K562 (cell line): ENCODE measurements around the gene FBN3. TPM values are rescaled to one million over a fixed set of nuclear protein-coding genes. Genes with fewer than 3 reads are reported as not detected.

Source experiments
- ARID2 ChIP-seq: fragments of 450-650 bp; IDR thresholded peaks from 2 replicates; pipeline ENCODE4 v1.6.1; 2017; ENCODE audit warnings: antibody characterized with exemption, mild to moderate bottlenecking
- BDP1 ChIP-seq: IDR thresholded peaks from 3 replicates; pipeline ENCODE4 v1.6.1; 2011; ENCODE audit not compliant: insufficient read length, insufficient read depth
- CHD4 ChIP-seq: fragments of 200-600 bp; sonication (generic); IDR thresholded peaks from 3 replicates; pipeline ENCODE4 v1.6.1; 2012; ENCODE audit warnings: low read depth, mild to moderate bottlenecking, mixed read lengths, low read length, inconsistent platforms; ENCODE audit not compliant: insufficient read depth, insufficient replicate concordance, poor library complexity, severe bottlenecking
- DACH1 ChIP-seq: fragments of 450-650 bp; IDR thresholded peaks from 2 replicates; pipeline ENCODE4 v1.6.1; 2018; ENCODE audit not compliant: partially characterized antibody
- ESRRA ChIP-seq: fragments of 450-650 bp; IDR thresholded peaks from 2 replicates; pipeline ENCODE4 v1.6.1; 2014; ENCODE audit warnings: low read depth, mild to moderate bottlenecking, moderate library complexity, borderline replicate concordance
- FOXM1 ChIP-seq, 2 experiments: fragments of 450-650 bp in 1 of 2; sonication (generic) in 1 of 2; formaldehyde crosslinking in 1 of 2; IDR thresholded peaks; 2 replicates each; pipeline versions ENCODE4 v1.6.1 to v1.9.0; 2017 to 2022; ENCODE audit warnings: low read depth in 2 of 2, mild to moderate bottlenecking in 2 of 2, missing genetic modification reagents in 1 of 2, moderate library complexity in 1 of 2
- KLF1 ChIP-seq: fragments of 450-650 bp; IDR thresholded peaks from 2 replicates; pipeline ENCODE4 v1.6.1; 2016; ENCODE audit warnings: missing genetic modification characterization, missing compliant biosample characterization
- L3MBTL2 ChIP-seq: fragments of 450-650 bp; IDR thresholded peaks from 2 replicates; pipeline ENCODE4 v1.6.1; 2016; ENCODE audit warnings: mild to moderate bottlenecking, moderate library complexity
- MEF2A ChIP-seq: IDR thresholded peaks from 2 replicates; pipeline ENCODE4 v1.6.1; 2011; ENCODE audit warnings: low read depth, mild to moderate bottlenecking, low read length, moderate library complexity; ENCODE audit not compliant: control insufficient read depth
- RB1 ChIP-seq: fragments of 450-650 bp; IDR thresholded peaks from 2 replicates; pipeline ENCODE4 v1.6.1; 2017; ENCODE audit warnings: low read depth, mild to moderate bottlenecking
- SIX5 ChIP-seq, 2 experiments: IDR thresholded peaks; 2 replicates each; pipeline ENCODE4 v1.6.1; 2011; ENCODE audit warnings: low read length in 2 of 2, borderline replicate concordance in 1 of 2, low read depth in 1 of 2, mild to moderate bottlenecking in 1 of 2, moderate library complexity in 1 of 2; ENCODE audit not compliant: insufficient read depth in 1 of 2
- TEAD2 ChIP-seq: fragments of 450-650 bp; IDR thresholded peaks from 2 replicates; pipeline ENCODE4 v1.6.1; 2016; ENCODE audit warnings: missing genetic modification characterization, control low read depth, missing compliant biosample characterization
- U2AF2 ChIP-seq: fragments of 200-400 bp; formaldehyde crosslinking; optimal IDR thresholded peaks from 2 replicates; pipeline ENCODE3; 2017; ENCODE audit warnings: low read depth, mild to moderate bottlenecking, low read length
- ZC3H11A ChIP-seq: IDR thresholded peaks from 2 replicates; pipeline ENCODE4 v1.6.1; 2012; ENCODE audit warnings: low read depth, low read length, improper control_type of control experiment
- ZNF184 ChIP-seq: sonication (generic); formaldehyde crosslinking; IDR thresholded peaks from 2 replicates; pipeline ENCODE4 v1.5.0; 2020; ENCODE audit warnings: missing genetic modification reagents
- ZNF3 ChIP-seq: fragments of 250-450 bp; sonication (Bioruptor Pico); IDR thresholded peaks from 2 replicates; pipeline ENCODE4 v1.5.0; 2021; ENCODE audit warnings: mild to moderate bottlenecking, moderate library complexity
- ZNF57 ChIP-seq: fragments of 450-650 bp; formaldehyde crosslinking; IDR thresholded peaks from 2 replicates; pipeline ENCODE4 v1.4.0; 2020; ENCODE audit warnings: mild to moderate bottlenecking, moderate library complexity
- ZSCAN29 ChIP-seq: fragments of 450-650 bp; IDR thresholded peaks from 2 replicates; pipeline ENCODE4 v1.6.1; 2017
- polyA plus RNA-seq, 8 experiments: library from polyadenylated mRNA; depleted of rRNA in 4 of 8; stranded (reverse) in 5 of 8; unstranded in 3 of 8; fragments of >200 nt; fragmentation: Nextera tagmentation in 2 of 8; fragmentation: Illumina TruSeq in 1 of 8; extraction: Ambion mirVana in 2 of 8; extraction: Trizol in 1 of 8; gene quantifications; 2 replicates each; pipeline versions ENCODE4 v1.2.1 to v1.2.3, GENCODE V29; 2011 to 2014; ENCODE audit warnings: inconsistent platforms in 1 of 8, missing spikeins in 1 of 8
- total RNA-seq, 7 experiments: library from RNA; depleted of rRNA in 6 of 7; stranded (reverse); fragments of >200 nt in 6 of 7; fragmentation: Illumina TruSeq in 2 of 7; extraction: Trizol in 2 of 7; gene quantifications; 2 replicates each; pipeline versions ENCODE4 v1.2.1 to v1.2.3, GENCODE V29; 2011 to 2021; ENCODE audit warnings: low replicate concordance in 1 of 7
- TF ChIP-seq, protein P1 (sequence below): sonication (generic); formaldehyde crosslinking; IDR thresholded peaks from 2 replicates; pipeline ENCODE4 v1.8.1; 2023; ENCODE audit warnings: missing genetic modification reagents, mild to moderate bottlenecking, borderline replicate concordance
- TF ChIP-seq, protein P2 (sequence below): fragments of 450-650 bp; IDR thresholded peaks from 2 replicates; pipeline ENCODE4 v1.6.1; 2016; ENCODE audit warnings: antibody characterized with exemption
- TF ChIP-seq, protein P3 (sequence below): fragments of 250-450 bp; sonication (Bioruptor Pico); IDR thresholded peaks from 2 replicates; pipeline ENCODE4 v1.8.0; 2021; ENCODE audit warnings: moderate library complexity, mild to moderate bottlenecking, inconsistent platforms
- TF ChIP-seq, protein P4 (sequence below): sonication (generic); formaldehyde crosslinking; IDR thresholded peaks from 2 replicates; pipeline ENCODE4 v1.8.0; 2022; ENCODE audit warnings: mild to moderate bottlenecking, missing genetic modification reagents

Gene FBN3
- total and polyA plus RNA-seq, 9 of the 15 experiments (the other 6 are each of a cell fraction or from before 2014, with no cell fraction given) = under 0.01 to 0.29 (median 0.01) TPM; not detected in 4

DNA sequence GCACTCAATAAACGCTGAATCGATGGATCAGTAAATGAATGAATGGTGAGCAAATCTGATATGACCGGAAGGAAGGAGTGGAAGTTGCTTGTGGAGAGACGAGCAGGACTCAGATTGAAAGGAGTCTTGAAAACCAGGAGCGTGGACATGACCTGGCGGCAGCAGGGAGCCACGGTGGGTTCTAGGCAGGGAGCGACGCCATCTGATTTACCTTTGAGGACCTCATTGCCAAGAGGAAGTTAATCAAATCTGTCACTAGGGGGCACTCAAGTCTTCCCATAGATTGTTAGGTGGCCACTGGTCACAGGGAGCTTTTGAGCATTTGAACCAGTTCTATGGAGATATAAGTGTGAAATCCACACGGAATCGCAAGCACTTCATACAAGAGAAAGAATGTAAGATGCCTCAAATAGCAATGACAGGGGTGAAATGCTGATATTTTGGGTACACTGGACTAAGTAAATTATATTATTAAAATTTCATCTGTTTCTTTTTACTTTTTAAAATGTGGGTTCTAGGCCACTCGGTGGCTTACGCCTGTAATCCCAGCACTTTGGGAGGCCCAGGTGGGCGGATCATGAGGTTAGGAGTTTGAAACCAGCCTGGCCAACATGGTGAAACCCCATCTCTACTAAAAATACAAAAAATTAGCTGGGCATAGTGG lies 9.2 kb upstream of the FBN3 start (continued):
- TF ChIP-seq, protein P1, sequence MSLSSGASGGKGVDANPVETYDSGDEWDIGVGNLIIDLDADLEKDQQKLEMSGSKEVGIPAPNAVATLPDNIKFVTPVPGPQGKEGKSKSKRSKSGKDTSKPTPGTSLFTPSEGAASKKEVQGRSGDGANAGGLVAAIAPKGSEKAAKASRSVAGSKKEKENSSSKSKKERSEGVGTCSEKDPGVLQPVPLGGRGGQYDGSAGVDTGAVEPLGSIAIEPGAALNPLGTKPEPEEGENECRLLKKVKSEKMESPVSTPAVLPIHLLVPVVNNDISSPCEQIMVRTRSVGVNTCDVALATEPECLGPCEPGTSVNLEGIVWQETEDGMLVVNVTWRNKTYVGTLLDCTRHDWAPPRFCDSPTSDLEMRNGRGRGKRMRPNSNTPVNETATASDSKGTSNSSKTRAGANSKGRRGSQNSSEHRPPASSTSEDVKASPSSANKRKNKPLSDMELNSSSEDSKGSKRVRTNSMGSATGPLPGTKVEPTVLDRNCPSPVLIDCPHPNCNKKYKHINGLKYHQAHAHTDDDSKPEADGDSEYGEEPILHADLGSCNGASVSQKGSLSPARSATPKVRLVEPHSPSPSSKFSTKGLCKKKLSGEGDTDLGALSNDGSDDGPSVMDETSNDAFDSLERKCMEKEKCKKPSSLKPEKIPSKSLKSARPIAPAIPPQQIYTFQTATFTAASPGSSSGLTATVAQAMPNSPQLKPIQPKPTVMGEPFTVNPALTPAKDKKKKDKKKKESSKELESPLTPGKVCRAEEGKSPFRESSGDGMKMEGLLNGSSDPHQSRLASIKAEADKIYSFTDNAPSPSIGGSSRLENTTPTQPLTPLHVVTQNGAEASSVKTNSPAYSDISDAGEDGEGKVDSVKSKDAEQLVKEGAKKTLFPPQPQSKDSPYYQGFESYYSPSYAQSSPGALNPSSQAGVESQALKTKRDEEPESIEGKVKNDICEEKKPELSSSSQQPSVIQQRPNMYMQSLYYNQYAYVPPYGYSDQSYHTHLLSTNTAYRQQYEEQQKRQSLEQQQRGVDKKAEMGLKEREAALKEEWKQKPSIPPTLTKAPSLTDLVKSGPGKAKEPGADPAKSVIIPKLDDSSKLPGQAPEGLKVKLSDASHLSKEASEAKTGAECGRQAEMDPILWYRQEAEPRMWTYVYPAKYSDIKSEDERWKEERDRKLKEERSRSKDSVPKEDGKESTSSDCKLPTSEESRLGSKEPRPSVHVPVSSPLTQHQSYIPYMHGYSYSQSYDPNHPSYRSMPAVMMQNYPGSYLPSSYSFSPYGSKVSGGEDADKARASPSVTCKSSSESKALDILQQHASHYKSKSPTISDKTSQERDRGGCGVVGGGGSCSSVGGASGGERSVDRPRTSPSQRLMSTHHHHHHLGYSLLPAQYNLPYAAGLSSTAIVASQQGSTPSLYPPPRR (CRISPR knock-in tag) = no peak
- TF ChIP-seq ZC3H11A (no peak), BDP1 (no peak), TEAD2 (tag) (no peak), ZNF57 (no peak), ZNF3 (CRISPR knock-in tag) (no peak), FOXM1 (IDR thresholded peaks at IDR 0.05; ENCODE audit: low read depth) (peak; percentile 28; the same call in 1 of the 2 replicates), FOXM1 (CRISPR knock-in tag; IDR thresholded peaks at IDR 0.05; ENCODE audit: low read depth) (no peak), ARID2 (peak; percentile 75; the same call in 1 of the 2 replicates), RB1 (peak; percentile 80), CHD4 (peak; percentile 76), ESRRA (peak; percentile 21; the same call in 1 of the 2 replicates), SIX5 (IDR thresholded peaks at IDR 0.05; ENCODE audit: borderline replicate concordance in 1 of 2, insufficient read depth in 1 of 2, low read depth in 1 of 2, low read length in 2 of 2) (no peak), ZSCAN29 (no peak), DACH1 (peak; percentile 63), L3MBTL2 (peak; percentile 44; the same call in 1 of the 2 replicates), MEF2A (no peak), KLF1 (tag) (no peak), U2AF2 (no peak), ZNF184 (no peak)
- TF ChIP-seq, protein P2, sequence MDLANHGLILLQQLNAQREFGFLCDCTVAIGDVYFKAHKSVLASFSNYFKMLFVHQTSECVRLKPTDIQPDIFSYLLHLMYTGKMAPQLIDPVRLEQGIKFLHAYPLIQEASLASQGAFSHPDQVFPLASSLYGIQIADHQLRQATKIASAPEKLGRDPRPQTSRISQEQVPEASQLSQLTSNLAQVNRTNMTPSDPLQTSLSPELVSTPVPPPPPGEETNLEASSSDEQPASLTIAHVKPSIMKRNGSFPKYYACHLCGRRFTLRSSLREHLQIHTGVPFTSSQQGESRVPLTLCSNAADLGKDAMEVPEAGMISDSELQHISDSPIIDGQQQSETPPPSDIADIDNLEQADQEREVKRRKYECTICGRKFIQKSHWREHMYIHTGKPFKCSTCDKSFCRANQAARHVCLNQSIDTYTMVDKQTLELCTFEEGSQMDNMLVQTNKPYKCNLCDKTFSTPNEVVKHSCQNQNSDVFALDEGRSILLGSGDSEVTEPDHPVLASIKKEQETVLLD = no peak
- TF ChIP-seq, protein P3, sequence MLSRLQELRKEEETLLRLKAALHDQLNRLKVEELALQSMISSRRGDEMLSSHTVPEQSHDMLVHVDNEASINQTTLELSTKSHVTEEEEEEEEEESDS = no peak
- TF ChIP-seq, protein P4, sequence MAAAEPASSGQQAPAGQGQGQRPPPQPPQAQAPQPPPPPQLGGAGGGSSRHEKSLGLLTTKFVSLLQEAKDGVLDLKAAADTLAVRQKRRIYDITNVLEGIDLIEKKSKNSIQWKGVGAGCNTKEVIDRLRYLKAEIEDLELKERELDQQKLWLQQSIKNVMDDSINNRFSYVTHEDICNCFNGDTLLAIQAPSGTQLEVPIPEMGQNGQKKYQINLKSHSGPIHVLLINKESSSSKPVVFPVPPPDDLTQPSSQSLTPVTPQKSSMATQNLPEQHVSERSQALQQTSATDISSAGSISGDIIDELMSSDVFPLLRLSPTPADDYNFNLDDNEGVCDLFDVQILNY (CRISPR knock-in tag) = no peak
